Neural progenitor cell (in vitro differentiated cells): ENCODE measurements around the gene AXIN2. TPM values are rescaled to one million over a fixed set of nuclear protein-coding genes. Genes with fewer than 3 reads are reported as not detected.

ENCODE experiments used
- DNase-seq: peaks from one replicate; pipeline ENCODE4 v3.0.0-alpha.2; 2016; ENCODE audit warnings: low spot score
- H2AFZ ChIP-seq: fragments of 200-600 bp; sonication (generic); replicated peaks from 2 replicates; pipeline ENCODE4 v1.6.1; 2016; ENCODE audit warnings: antibody characterized with exemption
- H3F3A ChIP-seq: fragments of 200-600 bp; sonication (generic); 2 replicates; pipeline ENCODE4 v1.6.1; 2016; ENCODE audit warnings: antibody characterized with exemption, low read depth
- H3K27ac ChIP-seq: fragments of 200-600 bp; sonication (generic); 2 replicates; pipeline ENCODE4 v1.5.1; 2016; ENCODE audit warnings: mild to moderate bottlenecking
- H3K27me3 ChIP-seq: fragments of 200-600 bp; sonication (generic); 2 replicates; pipeline ENCODE4 v1.6.1; 2016; ENCODE audit warnings: mild to moderate bottlenecking, moderate library complexity
- H3K36me3 ChIP-seq: fragments of 200-600 bp; sonication (generic); 2 replicates; pipeline ENCODE4 v1.5.1; 2016
- H3K4me1 ChIP-seq: fragments of 200-600 bp; sonication (generic); 2 replicates; pipeline ENCODE4 v1.6.1; 2016; ENCODE audit warnings: mixed run types
- H3K4me2 ChIP-seq: fragments of 200-600 bp; sonication (generic); 2 replicates; pipeline ENCODE4 v1.6.1; 2016
- H3K4me3 ChIP-seq: fragments of 200-600 bp; sonication (generic); 2 replicates; pipeline ENCODE4 v1.5.1; 2016
- H3K79me2 ChIP-seq: fragments of 200-600 bp; sonication (generic); 2 replicates; pipeline ENCODE4 v1.6.1; 2016; ENCODE audit warnings: low read depth
- H3K9ac ChIP-seq: fragments of 200-600 bp; sonication (generic); 2 replicates; pipeline ENCODE4 v1.6.1; 2016
- H3K9me3 ChIP-seq: fragments of 200-600 bp; sonication (generic); 2 replicates; pipeline ENCODE4 v1.5.1; 2016; ENCODE audit warnings: low read depth
- H4K20me1 ChIP-seq: fragments of 200-600 bp; sonication (generic); 2 replicates; pipeline ENCODE4 v1.6.1; 2016; ENCODE audit warnings: low read depth
- H3K27ac Mint-ChIP-seq: 3 replicates; pipeline ENCODE4 v1.8.0; 2021; ENCODE audit warnings: mixed read lengths
- H3K27me3 Mint-ChIP-seq: 2 replicates; pipeline ENCODE4 v1.8.0; 2022; ENCODE audit warnings: low read depth, mild to moderate bottlenecking, inconsistent platforms, moderate library complexity, mixed read lengths; ENCODE audit not compliant: insufficient read depth
- H3K36me3 Mint-ChIP-seq: 3 replicates; pipeline ENCODE4 v1.8.0; 2021; ENCODE audit warnings: mixed read lengths
- H3K4me1 Mint-ChIP-seq: 3 replicates; pipeline ENCODE4 v1.8.0; 2021; ENCODE audit warnings: mixed read lengths
- H3K4me3 Mint-ChIP-seq: 3 replicates; pipeline ENCODE4 v1.8.0; 2021; ENCODE audit warnings: mild to moderate bottlenecking, moderate library complexity, mixed read lengths
- H3K9me3 Mint-ChIP-seq: 3 replicates; pipeline ENCODE4 v1.8.0; 2020; ENCODE audit warnings: mixed read lengths
- EZH2 ChIP-seq: fragments of 200-600 bp; sonication (generic); IDR thresholded peaks from 2 replicates; pipeline ENCODE4 v1.6.1; 2017; ENCODE audit warnings: antibody characterized with exemption, mild to moderate bottlenecking, moderate library complexity
- EZH2phosphoT487 ChIP-seq: fragments of 200-600 bp; sonication (generic); IDR thresholded peaks from 2 replicates; pipeline ENCODE4 v1.6.1; 2017; ENCODE audit warnings: antibody characterized with exemption
- total RNA-seq: library from RNA; depleted of rRNA; stranded (reverse); fragments of >200 nt; gene quantifications from 2 replicates; pipeline ENCODE4 v1.2.3, GENCODE V29; 2015; ENCODE audit warnings: low replicate concordance
- TF ChIP-seq, protein P1 (sequence below): fragments of 200-600 bp; sonication (generic); IDR thresholded peaks from 2 replicates; pipeline ENCODE4 v1.5.1; 2017; ENCODE audit warnings: antibody characterized with exemption, mild to moderate bottlenecking

Gene AXIN2
- total RNA-seq, 1 donor from 2014 or later, result 22.0 TPM

DNA sequence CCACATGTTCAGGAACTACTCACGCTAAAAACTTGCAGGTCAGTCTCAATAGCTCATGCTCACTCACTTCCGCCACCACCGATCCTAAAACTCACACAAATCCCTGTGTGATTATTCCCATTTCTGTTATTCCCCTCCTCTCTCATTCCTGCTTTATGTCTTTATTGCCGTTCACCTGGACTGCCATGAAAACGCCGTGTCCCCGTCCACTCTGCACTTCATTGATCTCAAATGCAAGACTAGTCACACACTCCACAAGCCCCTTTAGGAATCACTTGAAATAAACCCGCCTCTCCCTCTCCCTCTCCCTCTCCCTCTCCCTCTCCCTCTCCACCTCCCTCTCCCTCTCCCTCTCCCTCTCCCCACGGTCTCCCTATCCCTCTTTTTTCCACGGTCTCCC, 78.0 kb downstream of the AXIN2 start:
- H3K36me3 Mint-ChIP-seq, result peaks cover 7% of the 10 kb centered on the region
- H3K4me3 ChIP-seq, result no peak overlapping the region
- no peaks in the 10 kb centered on the region for H4K20me1 ChIP-seq
- H3F3A ChIP-seq, result peaks cover 3% of the 10 kb centered on the region
- H3K79me2 ChIP-seq, result no peaks in the 10 kb centered on the region
- H3K4me1 Mint-ChIP-seq, result peaks cover 22% of the 10 kb centered on the region
- H3K4me3 Mint-ChIP-seq, result no peak overlapping the region
- H3K36me3 ChIP-seq, result no peaks in the 10 kb centered on the region
- peaks cover 35% of the 10 kb centered on the region for H3K9me3 Mint-ChIP-seq
- no peak overlapping the region for H3K27ac ChIP-seq
- H3K9ac ChIP-seq, result no peak overlapping the region
- no peak for DNase-seq
- H3K27me3 ChIP-seq, result no peaks in the 10 kb centered on the region
- H3K27ac Mint-ChIP-seq, result no peak overlapping the region
- TF ChIP-seq EZH2phosphoT487 (no peak), EZH2 (no peak)
- TF ChIP-seq, protein P1, sequence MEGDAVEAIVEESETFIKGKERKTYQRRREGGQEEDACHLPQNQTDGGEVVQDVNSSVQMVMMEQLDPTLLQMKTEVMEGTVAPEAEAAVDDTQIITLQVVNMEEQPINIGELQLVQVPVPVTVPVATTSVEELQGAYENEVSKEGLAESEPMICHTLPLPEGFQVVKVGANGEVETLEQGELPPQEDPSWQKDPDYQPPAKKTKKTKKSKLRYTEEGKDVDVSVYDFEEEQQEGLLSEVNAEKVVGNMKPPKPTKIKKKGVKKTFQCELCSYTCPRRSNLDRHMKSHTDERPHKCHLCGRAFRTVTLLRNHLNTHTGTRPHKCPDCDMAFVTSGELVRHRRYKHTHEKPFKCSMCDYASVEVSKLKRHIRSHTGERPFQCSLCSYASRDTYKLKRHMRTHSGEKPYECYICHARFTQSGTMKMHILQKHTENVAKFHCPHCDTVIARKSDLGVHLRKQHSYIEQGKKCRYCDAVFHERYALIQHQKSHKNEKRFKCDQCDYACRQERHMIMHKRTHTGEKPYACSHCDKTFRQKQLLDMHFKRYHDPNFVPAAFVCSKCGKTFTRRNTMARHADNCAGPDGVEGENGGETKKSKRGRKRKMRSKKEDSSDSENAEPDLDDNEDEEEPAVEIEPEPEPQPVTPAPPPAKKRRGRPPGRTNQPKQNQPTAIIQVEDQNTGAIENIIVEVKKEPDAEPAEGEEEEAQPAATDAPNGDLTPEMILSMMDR, result no peak
- peaks cover 9% of the 10 kb centered on the region for H3K27me3 Mint-ChIP-seq
- H3K4me1 ChIP-seq, result no peaks in the 10 kb centered on the region
- no peaks in the 10 kb centered on the region for H3K9me3 ChIP-seq
- no peak overlapping the region for H3K4me2 ChIP-seq
- H2AFZ ChIP-seq, result no peak overlapping the region

DNA sequence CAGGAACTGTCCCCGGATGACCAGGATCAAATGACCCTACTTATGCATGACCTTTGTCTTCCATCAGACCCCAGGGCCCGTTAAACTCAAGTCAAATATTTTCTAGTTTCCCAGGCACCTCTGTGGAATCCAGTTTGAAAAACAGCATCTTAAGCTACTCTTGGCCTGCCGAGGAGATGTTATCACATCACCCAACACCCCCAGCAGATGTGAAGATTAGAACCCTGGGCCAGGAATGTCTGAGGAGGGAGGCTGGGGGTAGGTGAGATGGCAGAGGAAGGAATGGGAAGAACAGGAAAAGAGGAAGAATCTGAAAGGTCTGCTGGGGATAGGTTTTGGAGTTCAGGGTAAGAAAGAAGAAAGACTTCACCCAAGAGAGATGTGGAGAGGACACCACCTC, 79.2 kb downstream of the AXIN2 start:
- Histone ChIP-seq H3K4me3 (no peak overlapping the region), H3K9ac (no peak overlapping the region), H3K4me2 (no peak overlapping the region), H2AFZ (no peak overlapping the region), H3K27ac (no peak overlapping the region), H3K79me2 (no peaks in the 10 kb centered on the region), H3K4me1 (no peaks in the 10 kb centered on the region), H4K20me1 (no peaks in the 10 kb centered on the region), H3K27me3 (no peaks in the 10 kb centered on the region), H3K9me3 (no peaks in the 10 kb centered on the region), H3F3A (peaks cover 3% of the 10 kb centered on the region), H3K36me3 (no peaks in the 10 kb centered on the region)
- peaks cover 9% of the 10 kb centered on the region for H3K27me3 Mint-ChIP-seq
- no peak for TF ChIP-seq EZH2
- TF ChIP-seq, protein P1, result no peak
- no peak for TF ChIP-seq EZH2phosphoT487
- no peak overlapping the region for H3K4me3 Mint-ChIP-seq
- peak overlapping the region; percentile 57 for H3K27ac Mint-ChIP-seq
- H3K36me3 Mint-ChIP-seq, result peaks cover 7% of the 10 kb centered on the region
- H3K4me1 Mint-ChIP-seq, result peaks cover 19% of the 10 kb centered on the region
- peaks cover 35% of the 10 kb centered on the region for H3K9me3 Mint-ChIP-seq
- DNase-seq, result no peak

DNA sequence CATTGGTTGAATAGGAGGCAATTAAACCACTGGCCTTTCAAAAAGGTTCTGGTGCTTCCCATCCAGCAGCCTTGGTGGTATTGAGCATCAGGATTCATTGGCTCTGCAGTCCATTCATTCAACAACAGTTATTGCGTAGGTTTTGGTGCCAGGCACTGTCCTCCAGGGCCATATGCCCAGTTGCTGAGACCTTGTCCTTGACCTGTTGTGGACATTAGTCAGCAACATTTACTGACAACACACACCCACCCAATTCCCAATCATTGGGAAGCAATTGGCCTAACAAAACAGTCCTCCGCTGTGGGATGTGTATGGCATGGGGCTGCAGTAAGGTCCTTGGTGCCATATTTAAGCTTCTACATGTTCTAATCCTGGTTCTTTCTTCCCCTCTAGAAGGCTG, 82.2 kb downstream of the AXIN2 start:
- Histone ChIP-seq H3K9me3 (no peaks in the 10 kb centered on the region), H3K9ac (no peak overlapping the region), H3K79me2 (no peaks in the 10 kb centered on the region), H3K4me1 (no peaks in the 10 kb centered on the region), H3K27ac (no peak overlapping the region), H3K4me3 (no peak overlapping the region), H2AFZ (no peak overlapping the region), H4K20me1 (no peaks in the 10 kb centered on the region), H3K4me2 (no peak overlapping the region), H3F3A (no peaks in the 10 kb centered on the region), H3K36me3 (no peaks in the 10 kb centered on the region), H3K27me3 (no peaks in the 10 kb centered on the region)
- peaks cover 8% of the 10 kb centered on the region for H3K27me3 Mint-ChIP-seq
- peaks cover 3% of the 10 kb centered on the region for H3K4me1 Mint-ChIP-seq
- TF ChIP-seq, protein P1, result no peak
- no peak for TF ChIP-seq EZH2phosphoT487
- no peak for TF ChIP-seq EZH2
- H3K9me3 Mint-ChIP-seq, result peaks cover 23% of the 10 kb centered on the region
- no peak overlapping the region for H3K27ac Mint-ChIP-seq
- H3K4me3 Mint-ChIP-seq, result no peak overlapping the region
- peaks cover 3% of the 10 kb centered on the region for H3K36me3 Mint-ChIP-seq
- DNase-seq, result no peak
